ENCODE data around the gene OR52E8. TPM values are rescaled to one million over a fixed set of nuclear protein-coding genes. Genes with fewer than 3 reads are reported as not detected.

Gene OR52E8
- total and polyA plus RNA-seq, 9 of the 15 experiments (the other 6 are each of a cell fraction or from before 2014, with no cell fraction given): not detected

GRCh38 chr11:5865826-5866225, 8.3 kb upstream of the OR52E8 start:
- Histone ChIP-seq H3K4me2 (ENCODE audit: insufficient read depth, low read length) (no peak overlapping the region), H4K20me1 (replicated peaks; ENCODE audit: control insufficient read depth, insufficient read depth, low read length) (no peaks in the 10 kb centered on the region), H2AFZ (ENCODE audit: low read depth, low read length) (no peak overlapping the region), H3K4me1 (replicated peaks in 1 of 2; ENCODE audit: control insufficient read depth in 2 of 2, insufficient read depth in 2 of 2, low read length in 2 of 2) (no peaks in the 10 kb centered on the region), H3K36me3 (ENCODE audit: control insufficient read depth, insufficient read depth, low read length) (no peaks in the 10 kb centered on the region), H3K27me3 (ENCODE audit: control insufficient read depth in 2 of 2, insufficient read depth in 2 of 2, low read length in 2 of 2) (no peaks in the 10 kb centered on the region), H3K9ac (ENCODE audit: insufficient read depth in 1 of 2, low read depth in 2 of 2, low read length in 2 of 2) (no peak overlapping the region), H3K9me1 (ENCODE audit: control insufficient read depth, insufficient read depth, low read length) (no peaks in the 10 kb centered on the region), H3K79me2 (ENCODE audit: control insufficient read depth, insufficient read depth, low read length) (no peaks in the 10 kb centered on the region), H3K4me3 (no peak overlapping the region), H3K9me3 (replicated peaks; ENCODE audit: control insufficient read depth, insufficient read depth, low read depth, low read length) (no peaks in the 10 kb centered on the region), H3K27ac (ENCODE audit: extremely low read depth, low read depth, low read length) (no peak overlapping the region)
- ChIA-PET CTCF (ENCODE audit: low intra/inter-chr PET ratio) (no interaction called here), POLR2A (no interaction called here)
- TF ChIP-seq ELF2 (CRISPR knock-in tag; IDR thresholded peaks at IDR 0.05) (no peak), E2F4 (CRISPR knock-in tag; IDR thresholded peaks at IDR 0.05; ENCODE audit: low read depth) (no peak), ZNF184 (CRISPR knock-in tag; IDR thresholded peaks at IDR 0.05) (no peak), MAX (CRISPR knock-in tag; IDR thresholded peaks at IDR 0.05) (no peak), BRD4 (IDR thresholded peaks at IDR 0.05) (no peak), MCM5 (IDR thresholded peaks at IDR 0.05; ENCODE audit: low read depth) (no peak), THRAP3 (IDR thresholded peaks at IDR 0.05; ENCODE audit: borderline replicate concordance) (no peak), FOXO4 (CRISPR knock-in tag; IDR thresholded peaks at IDR 0.05) (no peak), CEBPG (CRISPR knock-in tag; IDR thresholded peaks at IDR 0.05) (no peak), CEBPG (tag; conservative IDR thresholded peaks at IDR 0.05 in 1 of 2, IDR thresholded peaks at IDR 0.05 in 1 of 2) (no peak), ZNF140 (CRISPR knock-in tag; IDR thresholded peaks at IDR 0.05) (no peak), U2AF2 (optimal IDR thresholded peaks at IDR 0.05; ENCODE audit: low read depth, low read length) (no peak), ZNF41 (CRISPR knock-in tag; conservative IDR thresholded peaks at IDR 0.05) (no peak), ZNF23 (CRISPR knock-in tag; IDR thresholded peaks at IDR 0.05) (no peak), CSDE1 (IDR thresholded peaks at IDR 0.05) (no peak)
- WGBS (ENCODE audit: insufficient coverage, low coverage, missing lambda C conversion rate): 13% methylated on average over 2 of the region's 2 CpGs
- intact Hi-C loops (cut with micrococcal nuclease) (no loop called here), in situ Hi-C loops (cut with MboI) (no loop called here)
- no TSS peak for BruUV-seq (replicated peaks)
- DNase-seq (ENCODE audit: extremely low read depth in 1 of 4, low spot score in 3 of 4) (no peak), ATAC-seq (no peak), FAIRE-seq (no peak)
